Measurements from ENCODE around the gene CDK18. TPM values are rescaled to one million over a fixed set of nuclear protein-coding genes. Genes with fewer than 3 reads are reported as not detected.

Gene CDK18
- polyA plus RNA-seq, 1 donor (not counting 4 experiments of a cell fraction or from before 2014, with no cell fraction given) = 10.9 TPM

GRCh38 chr1:205568135-205568468, 63.6 kb downstream of the CDK18 start:
- TF ChIP-seq, protein P1, sequence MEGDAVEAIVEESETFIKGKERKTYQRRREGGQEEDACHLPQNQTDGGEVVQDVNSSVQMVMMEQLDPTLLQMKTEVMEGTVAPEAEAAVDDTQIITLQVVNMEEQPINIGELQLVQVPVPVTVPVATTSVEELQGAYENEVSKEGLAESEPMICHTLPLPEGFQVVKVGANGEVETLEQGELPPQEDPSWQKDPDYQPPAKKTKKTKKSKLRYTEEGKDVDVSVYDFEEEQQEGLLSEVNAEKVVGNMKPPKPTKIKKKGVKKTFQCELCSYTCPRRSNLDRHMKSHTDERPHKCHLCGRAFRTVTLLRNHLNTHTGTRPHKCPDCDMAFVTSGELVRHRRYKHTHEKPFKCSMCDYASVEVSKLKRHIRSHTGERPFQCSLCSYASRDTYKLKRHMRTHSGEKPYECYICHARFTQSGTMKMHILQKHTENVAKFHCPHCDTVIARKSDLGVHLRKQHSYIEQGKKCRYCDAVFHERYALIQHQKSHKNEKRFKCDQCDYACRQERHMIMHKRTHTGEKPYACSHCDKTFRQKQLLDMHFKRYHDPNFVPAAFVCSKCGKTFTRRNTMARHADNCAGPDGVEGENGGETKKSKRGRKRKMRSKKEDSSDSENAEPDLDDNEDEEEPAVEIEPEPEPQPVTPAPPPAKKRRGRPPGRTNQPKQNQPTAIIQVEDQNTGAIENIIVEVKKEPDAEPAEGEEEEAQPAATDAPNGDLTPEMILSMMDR (optimal IDR thresholded peaks at IDR 0.05 in 1 of 3, IDR thresholded peaks at IDR 0.05 in 1 of 3, conservative IDR thresholded peaks at IDR 0.05 in 1 of 3; ENCODE audit: extremely low read depth in 1 of 3, insufficient read depth in 2 of 3, low read length in 3 of 3) = no peak
- peak; percentile 55 for TF ChIP-seq EZH2 (IDR thresholded peaks at IDR 0.05; ENCODE audit: low read length)
- no peaks in the 10 kb centered on the region for H3K9me1 ChIP-seq (ENCODE audit: control insufficient read depth, extremely low read depth, insufficient read depth, low read length)
- no peak overlapping the region for H3K4me2 ChIP-seq (ENCODE audit: control insufficient read depth, extremely low read depth, insufficient read depth, low read depth, low read length)
- H3K27me3 ChIP-seq (ENCODE audit: control insufficient read depth, extremely low read depth, insufficient read depth, low read length) = peaks cover 55% of the 10 kb centered on the region
- dilution Hi-C loops (cut with MboI; ENCODE audit: extremely low pct_ligation_motif_present, low sequenced_read_pairs) = no loop called here
- H3K9ac ChIP-seq (ENCODE audit: control insufficient read depth, extremely low read depth, insufficient read depth, low read length) = no peak overlapping the region
- H3K9me3 ChIP-seq (ENCODE audit: control insufficient read depth, low read depth, low read length) = no peaks in the 10 kb centered on the region
- no peaks in the 10 kb centered on the region for H3K79me2 ChIP-seq (ENCODE audit: control insufficient read depth, insufficient read depth, low read length)
- no peak overlapping the region for H3K4me3 ChIP-seq (ENCODE audit: control insufficient read depth in 2 of 3, extremely low read depth in 1 of 3, insufficient read depth in 2 of 3, low read depth in 1 of 3, low read length in 3 of 3)
- FAIRE-seq (no peak), DNase-seq (ENCODE audit: low read depth, low spot score) (no peak)
- H2AFZ ChIP-seq (ENCODE audit: control insufficient read depth, low read length) = no peak overlapping the region
- H3K4me1 ChIP-seq (ENCODE audit: control insufficient read depth, extremely low read depth, insufficient read depth, low read length) = no peaks in the 10 kb centered on the region
- H4K20me1 ChIP-seq (ENCODE audit: control insufficient read depth, extremely low read depth, insufficient read depth, low read length) = no peaks in the 10 kb centered on the region
- H3K36me3 ChIP-seq (ENCODE audit: control insufficient read depth in 2 of 2, extremely low read depth in 1 of 2, insufficient read depth in 2 of 2, low read length in 2 of 2) = no peaks in the 10 kb centered on the region
- no peak overlapping the region for H3K27ac ChIP-seq (ENCODE audit: control insufficient read depth, insufficient read depth, low read length)

DNA sequence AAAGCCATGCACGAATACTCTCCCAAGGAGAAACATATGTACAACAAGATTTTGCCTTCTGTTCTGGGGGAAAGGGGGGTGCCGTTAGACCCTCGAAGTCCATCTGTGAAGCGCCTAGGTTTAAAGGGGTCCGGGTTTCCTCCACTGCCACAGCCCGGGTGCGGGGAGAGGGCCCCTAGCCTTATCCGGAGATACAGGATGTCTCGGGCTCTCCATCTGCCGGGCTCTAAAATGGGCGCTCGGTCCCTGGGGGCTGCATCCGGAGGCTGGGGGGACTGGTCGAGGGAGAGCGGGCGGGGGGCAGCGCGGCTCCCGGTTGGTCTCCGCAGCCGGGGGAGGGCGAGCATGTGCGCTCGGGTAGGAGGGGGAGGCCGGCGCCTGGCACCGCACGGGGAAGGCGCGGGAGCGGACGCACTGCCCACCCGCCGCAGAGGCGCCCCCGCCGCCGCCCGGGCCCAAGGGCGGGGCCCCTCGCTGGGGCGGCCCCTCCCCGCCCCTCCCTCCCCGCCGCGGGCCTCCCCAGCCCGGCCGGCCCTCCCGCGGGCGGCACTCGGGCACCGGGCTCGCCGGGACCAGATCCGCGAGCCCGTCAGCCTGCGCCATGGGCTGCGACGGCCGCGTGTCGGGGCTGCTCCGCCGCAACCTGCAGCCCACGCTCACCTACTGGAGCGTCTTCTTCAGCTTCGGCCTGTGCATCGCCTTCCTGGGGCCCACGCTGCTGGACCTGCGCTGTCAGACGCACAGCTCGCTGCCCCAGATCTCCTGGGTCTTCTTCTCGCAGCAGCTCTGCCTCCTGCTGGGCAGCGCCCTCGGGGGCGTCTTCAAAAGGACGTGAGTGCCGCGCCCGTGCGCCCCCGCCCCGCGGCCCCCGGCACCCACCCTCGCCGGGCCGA, 64.2 kb downstream of the CDK18 start:
- DNase-seq (ENCODE audit: low read depth, low spot score) (no peak), FAIRE-seq (no peak)
- peak; percentile 95 for TF ChIP-seq EZH2 (IDR thresholded peaks at IDR 0.05; ENCODE audit: low read length)
- TF ChIP-seq, protein P1 (optimal IDR thresholded peaks at IDR 0.05 in 1 of 3, IDR thresholded peaks at IDR 0.05 in 1 of 3, conservative IDR thresholded peaks at IDR 0.05 in 1 of 3; ENCODE audit: extremely low read depth in 1 of 3, insufficient read depth in 2 of 3, low read length in 3 of 3) = peak in 2 of 3 experiments; percentile 13 to 14
- H3K36me3 ChIP-seq (ENCODE audit: control insufficient read depth in 2 of 2, extremely low read depth in 1 of 2, insufficient read depth in 2 of 2, low read length in 2 of 2) = no peaks in the 10 kb centered on the region
- H3K4me3 ChIP-seq (ENCODE audit: control insufficient read depth in 2 of 3, extremely low read depth in 1 of 3, insufficient read depth in 2 of 3, low read depth in 1 of 3, low read length in 3 of 3) = no peak overlapping the region
- no peak overlapping the region for H3K9ac ChIP-seq (ENCODE audit: control insufficient read depth, extremely low read depth, insufficient read depth, low read length)
- no peak overlapping the region for H3K4me2 ChIP-seq (ENCODE audit: control insufficient read depth, extremely low read depth, insufficient read depth, low read depth, low read length)
- H3K9me1 ChIP-seq (ENCODE audit: control insufficient read depth, extremely low read depth, insufficient read depth, low read length) = no peaks in the 10 kb centered on the region
- no peaks in the 10 kb centered on the region for H3K4me1 ChIP-seq (ENCODE audit: control insufficient read depth, extremely low read depth, insufficient read depth, low read length)
- no peaks in the 10 kb centered on the region for H3K9me3 ChIP-seq (ENCODE audit: control insufficient read depth, low read depth, low read length)
- H3K27me3 ChIP-seq (ENCODE audit: control insufficient read depth, extremely low read depth, insufficient read depth, low read length) = peaks cover 55% of the 10 kb centered on the region
- H3K27ac ChIP-seq (ENCODE audit: control insufficient read depth, insufficient read depth, low read length) = no peak overlapping the region
- H4K20me1 ChIP-seq (ENCODE audit: control insufficient read depth, extremely low read depth, insufficient read depth, low read length) = no peaks in the 10 kb centered on the region
- no peaks in the 10 kb centered on the region for H3K79me2 ChIP-seq (ENCODE audit: control insufficient read depth, insufficient read depth, low read length)
- dilution Hi-C loops (cut with MboI; ENCODE audit: extremely low pct_ligation_motif_present, low sequenced_read_pairs) = no loop called here
- no peak overlapping the region for H2AFZ ChIP-seq (ENCODE audit: control insufficient read depth, low read length)

Data from keratinocyte (primary cell).